Limb (tissue), 2 donors: Measurements from ENCODE around the gene DPPA4.
A peak's percentile ranks its signal among the peaks of the same experiment; 100 is the strongest.

Experiments used
- DNase-seq, 2 donors: peaks; one replicate each; pipeline ENCODE4 v3.0.0-alpha.2; 2016; ENCODE audit errors: extremely low spot score in 2 of 2

DPPA4 gene

DNA sequence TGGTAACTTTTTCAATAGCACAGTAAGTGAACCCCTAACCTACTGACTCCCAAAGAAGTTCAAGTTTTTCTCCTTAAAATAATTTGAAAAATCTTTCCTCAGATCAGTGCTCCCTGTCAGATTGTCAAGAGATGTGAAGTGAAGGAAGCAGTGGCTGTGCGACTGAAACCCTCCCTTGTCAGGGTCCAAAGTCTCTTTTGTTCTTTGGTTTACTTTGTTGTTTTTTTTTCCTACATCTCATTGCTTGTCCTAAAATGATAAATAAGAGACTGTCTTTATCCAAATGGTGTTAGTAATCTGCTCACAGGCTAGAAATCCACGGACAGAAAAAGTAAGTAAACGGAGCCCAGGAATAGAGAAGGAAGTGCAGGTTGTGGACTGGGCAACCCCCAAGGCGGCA, 976 bp upstream of the DPPA4 start:
- DNase-seq: no peak

GRCh38 chr3:109336291-109336861, 970 bp downstream of the DPPA4 start:
- DNase-seq: peak in 1 of 2 donors; percentile 50

- DNase-seq: no peak
Measured at GRCh38 chr3:109334572-109334971, 2.8 kb downstream of the DPPA4 start.

DNA sequence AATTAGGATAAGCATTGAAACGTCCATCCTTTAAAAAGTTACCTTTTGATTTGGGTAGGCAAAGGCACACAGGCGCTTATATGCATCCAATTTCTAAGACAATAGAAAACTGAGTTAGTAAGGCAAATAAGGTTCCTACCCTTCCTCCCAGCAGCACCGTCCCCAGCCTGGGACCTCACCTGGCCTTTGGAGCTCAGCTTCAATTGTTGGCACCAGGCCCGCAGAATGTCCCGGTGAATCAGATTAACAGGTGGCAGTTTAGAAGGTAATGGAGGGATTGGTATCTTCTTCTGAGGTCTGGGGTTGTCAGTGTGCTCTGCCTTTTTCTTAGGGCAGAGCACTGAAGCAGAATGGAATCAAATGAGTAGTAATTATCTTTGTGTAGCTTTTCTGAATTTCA, 5.7 kb downstream of the DPPA4 start:
- no peak for DNase-seq

- DNase-seq: no peak
Measured at GRCh38 chr3:109330405-109330804, 6.9 kb downstream of the DPPA4 start.

- DNase-seq: no peak
Measured at GRCh38 chr3:109328202-109328601, 9.1 kb downstream of the DPPA4 start.

GRCh38 chr3:109325657-109326056, 11.7 kb downstream of the DPPA4 start:
- no peak for DNase-seq

- no peak for DNase-seq
Measured at GRCh38 chr3:109325109-109325508, 12.2 kb downstream of the DPPA4 start.

GRCh38 chr3:109316162-109316730, 21.1 kb downstream of the DPPA4 start, which contains the start of gene DPPA2:
Gene DPPA2 (minus strand): TSS chr3:109316517. CDS start chr3:109314542, 1,975 bp downstream.
- no peak for DNase-seq

GRCh38 chr3:109313061-109313460, 24.3 kb downstream of the DPPA4 start:
- no peak for DNase-seq

- DNase-seq: no peak
Measured at GRCh38 chr3:109297496-109297895, 39.9 kb downstream of the DPPA4 start.

GRCh38 chr3:109284071-109284470, 53.3 kb downstream of the DPPA4 start:
- no peak for DNase-seq

GRCh38 chr3:109278546-109278945, 58.8 kb downstream of the DPPA4 start:
- no peak for DNase-seq

DNA sequence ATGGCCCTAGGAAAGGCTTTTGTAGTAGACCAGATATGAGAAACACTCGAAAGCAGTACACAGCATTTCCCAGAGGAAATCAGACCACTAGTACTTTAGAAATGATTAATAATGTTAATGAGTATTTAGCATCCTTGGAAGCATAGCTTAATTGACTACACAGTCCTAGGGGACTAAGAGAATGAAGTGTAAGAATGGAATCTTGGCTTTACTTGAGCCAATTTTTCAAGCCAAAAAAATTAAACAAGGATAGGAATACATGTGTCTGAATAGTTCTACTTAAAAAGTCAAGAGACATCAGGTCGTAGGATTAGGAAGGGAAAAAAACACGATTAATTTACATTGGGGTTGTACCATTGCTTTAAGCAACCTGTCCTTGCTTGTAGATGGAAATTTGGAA, 59.2 kb downstream of the DPPA4 start:
- DNase-seq: no peak
